Neural progenitor cell (in vitro differentiated cells): ENCODE data around the gene C3AR1. TPM values are rescaled to one million over a fixed set of nuclear protein-coding genes. Genes with fewer than 3 reads are reported as not detected.
"Not testable (repeated sequence)": the region's sequence is repeated elsewhere in the genome, so short reads cannot be mapped to it uniquely, and the experiment has no call there.

ENCODE experiments used
- DNase-seq: peaks from one replicate; pipeline ENCODE4 v3.0.0-alpha.2; 2016; ENCODE audit warnings: low spot score
- H2AFZ ChIP-seq: fragments of 200-600 bp; sonication (generic); replicated peaks from 2 replicates; pipeline ENCODE4 v1.6.1; 2016; ENCODE audit warnings: antibody characterized with exemption
- H3F3A ChIP-seq: fragments of 200-600 bp; sonication (generic); 2 replicates; pipeline ENCODE4 v1.6.1; 2016; ENCODE audit warnings: antibody characterized with exemption, low read depth
- H3K27ac ChIP-seq: fragments of 200-600 bp; sonication (generic); 2 replicates; pipeline ENCODE4 v1.5.1; 2016; ENCODE audit warnings: mild to moderate bottlenecking
- H3K27me3 ChIP-seq: fragments of 200-600 bp; sonication (generic); 2 replicates; pipeline ENCODE4 v1.6.1; 2016; ENCODE audit warnings: mild to moderate bottlenecking, moderate library complexity
- H3K36me3 ChIP-seq: fragments of 200-600 bp; sonication (generic); 2 replicates; pipeline ENCODE4 v1.5.1; 2016
- H3K4me1 ChIP-seq: fragments of 200-600 bp; sonication (generic); 2 replicates; pipeline ENCODE4 v1.6.1; 2016; ENCODE audit warnings: mixed run types
- H3K4me2 ChIP-seq: fragments of 200-600 bp; sonication (generic); 2 replicates; pipeline ENCODE4 v1.6.1; 2016
- H3K4me3 ChIP-seq: fragments of 200-600 bp; sonication (generic); 2 replicates; pipeline ENCODE4 v1.5.1; 2016
- H3K79me2 ChIP-seq: fragments of 200-600 bp; sonication (generic); 2 replicates; pipeline ENCODE4 v1.6.1; 2016; ENCODE audit warnings: low read depth
- H3K9ac ChIP-seq: fragments of 200-600 bp; sonication (generic); 2 replicates; pipeline ENCODE4 v1.6.1; 2016
- H3K9me3 ChIP-seq: fragments of 200-600 bp; sonication (generic); 2 replicates; pipeline ENCODE4 v1.5.1; 2016; ENCODE audit warnings: low read depth
- H4K20me1 ChIP-seq: fragments of 200-600 bp; sonication (generic); 2 replicates; pipeline ENCODE4 v1.6.1; 2016; ENCODE audit warnings: low read depth
- H3K27ac Mint-ChIP-seq: 3 replicates; pipeline ENCODE4 v1.8.0; 2021; ENCODE audit warnings: mixed read lengths
- H3K27me3 Mint-ChIP-seq: 2 replicates; pipeline ENCODE4 v1.8.0; 2022; ENCODE audit warnings: low read depth, mild to moderate bottlenecking, inconsistent platforms, moderate library complexity, mixed read lengths; ENCODE audit not compliant: insufficient read depth
- H3K36me3 Mint-ChIP-seq: 3 replicates; pipeline ENCODE4 v1.8.0; 2021; ENCODE audit warnings: mixed read lengths
- H3K4me1 Mint-ChIP-seq: 3 replicates; pipeline ENCODE4 v1.8.0; 2021; ENCODE audit warnings: mixed read lengths
- H3K4me3 Mint-ChIP-seq: 3 replicates; pipeline ENCODE4 v1.8.0; 2021; ENCODE audit warnings: mild to moderate bottlenecking, moderate library complexity, mixed read lengths
- H3K9me3 Mint-ChIP-seq: 3 replicates; pipeline ENCODE4 v1.8.0; 2020; ENCODE audit warnings: mixed read lengths
- EZH2 ChIP-seq: fragments of 200-600 bp; sonication (generic); IDR thresholded peaks from 2 replicates; pipeline ENCODE4 v1.6.1; 2017; ENCODE audit warnings: antibody characterized with exemption, mild to moderate bottlenecking, moderate library complexity
- EZH2phosphoT487 ChIP-seq: fragments of 200-600 bp; sonication (generic); IDR thresholded peaks from 2 replicates; pipeline ENCODE4 v1.6.1; 2017; ENCODE audit warnings: antibody characterized with exemption
- total RNA-seq: library from RNA; depleted of rRNA; stranded (reverse); fragments of >200 nt; gene quantifications from 2 replicates; pipeline ENCODE4 v1.2.3, GENCODE V29; 2015; ENCODE audit warnings: low replicate concordance
- TF ChIP-seq, protein P1 (sequence below): fragments of 200-600 bp; sonication (generic); IDR thresholded peaks from 2 replicates; pipeline ENCODE4 v1.5.1; 2017; ENCODE audit warnings: antibody characterized with exemption, mild to moderate bottlenecking

C3AR1 gene
- total RNA-seq, 1 donor from 2014 or later: not detected

DNA sequence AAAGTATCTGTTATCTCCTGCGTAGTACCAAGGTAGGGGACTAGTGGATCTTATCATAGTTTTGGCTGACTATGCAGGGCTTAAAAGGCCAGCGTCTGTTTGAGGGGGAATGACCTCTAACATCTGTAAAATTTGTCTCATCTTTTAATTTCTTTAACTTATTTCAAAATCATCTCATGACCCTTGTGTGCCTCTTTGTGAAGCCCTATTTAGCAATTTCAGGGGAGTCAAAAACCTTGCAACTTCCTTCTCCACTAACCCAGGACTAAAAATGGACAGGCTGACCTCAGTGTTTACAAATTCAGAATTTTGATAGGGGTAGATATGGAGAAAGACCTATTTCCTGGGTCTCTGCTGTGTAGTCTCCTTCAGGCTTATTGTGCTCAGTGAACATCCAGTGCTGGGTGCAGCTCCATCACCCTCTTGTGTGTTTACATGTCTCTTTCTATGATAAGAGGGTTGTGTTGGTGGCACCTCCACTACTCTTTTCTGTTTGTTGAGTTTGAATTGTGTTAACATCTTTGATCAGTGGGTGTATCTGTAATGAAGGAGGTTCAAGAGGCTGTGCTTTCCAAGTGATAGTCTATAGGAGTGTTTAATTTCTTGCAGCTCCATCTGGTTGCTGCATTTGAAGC is 30.2 kb upstream of the C3AR1 start:
- H3K36me3 ChIP-seq: peaks cover 3% of the 10 kb centered on the region
- peaks cover 31% of the 10 kb centered on the region for H3K36me3 Mint-ChIP-seq
- TF ChIP-seq, protein P1, sequence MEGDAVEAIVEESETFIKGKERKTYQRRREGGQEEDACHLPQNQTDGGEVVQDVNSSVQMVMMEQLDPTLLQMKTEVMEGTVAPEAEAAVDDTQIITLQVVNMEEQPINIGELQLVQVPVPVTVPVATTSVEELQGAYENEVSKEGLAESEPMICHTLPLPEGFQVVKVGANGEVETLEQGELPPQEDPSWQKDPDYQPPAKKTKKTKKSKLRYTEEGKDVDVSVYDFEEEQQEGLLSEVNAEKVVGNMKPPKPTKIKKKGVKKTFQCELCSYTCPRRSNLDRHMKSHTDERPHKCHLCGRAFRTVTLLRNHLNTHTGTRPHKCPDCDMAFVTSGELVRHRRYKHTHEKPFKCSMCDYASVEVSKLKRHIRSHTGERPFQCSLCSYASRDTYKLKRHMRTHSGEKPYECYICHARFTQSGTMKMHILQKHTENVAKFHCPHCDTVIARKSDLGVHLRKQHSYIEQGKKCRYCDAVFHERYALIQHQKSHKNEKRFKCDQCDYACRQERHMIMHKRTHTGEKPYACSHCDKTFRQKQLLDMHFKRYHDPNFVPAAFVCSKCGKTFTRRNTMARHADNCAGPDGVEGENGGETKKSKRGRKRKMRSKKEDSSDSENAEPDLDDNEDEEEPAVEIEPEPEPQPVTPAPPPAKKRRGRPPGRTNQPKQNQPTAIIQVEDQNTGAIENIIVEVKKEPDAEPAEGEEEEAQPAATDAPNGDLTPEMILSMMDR: no peak
- TF ChIP-seq EZH2phosphoT487 (no peak), EZH2 (no peak)

DNA sequence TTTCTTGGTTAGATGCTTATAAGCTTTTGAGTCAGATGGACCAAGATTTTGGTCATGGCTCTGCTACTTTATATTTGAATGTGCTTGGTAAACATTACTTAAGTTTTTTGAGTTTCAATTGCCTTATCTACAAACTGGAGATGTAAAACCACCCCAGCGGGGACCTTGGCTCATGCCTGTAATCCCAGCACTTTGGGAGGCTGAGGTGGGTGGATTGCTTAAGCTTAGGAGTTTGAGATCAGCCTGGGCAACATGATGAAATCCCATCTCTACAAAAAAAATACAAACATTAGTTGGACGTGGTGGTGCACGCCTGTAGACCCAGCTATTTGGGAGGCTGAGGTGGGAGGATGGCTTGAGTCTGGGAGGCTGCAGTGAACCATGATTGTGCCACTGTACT is 27.1 kb upstream of the C3AR1 start:
- no peak overlapping the region for H3K9ac ChIP-seq
- TF ChIP-seq EZH2phosphoT487 (no peak), EZH2 (no peak)
- TF ChIP-seq, protein P1: no peak
- no peak overlapping the region for H2AFZ ChIP-seq
- H3F3A ChIP-seq: no peaks in the 10 kb centered on the region
- no peak overlapping the region for H3K4me2 ChIP-seq
- peaks cover 12% of the 10 kb centered on the region for H3K79me2 ChIP-seq
- H3K27ac Mint-ChIP-seq: no peak overlapping the region
- H3K9me3 Mint-ChIP-seq: no peaks in the 10 kb centered on the region
- no peaks in the 10 kb centered on the region for H3K27me3 ChIP-seq
- no peak for DNase-seq
- H3K4me3 Mint-ChIP-seq: no peak overlapping the region
- H3K27me3 Mint-ChIP-seq: no peaks in the 10 kb centered on the region
- peaks cover 6% of the 10 kb centered on the region for H3K36me3 ChIP-seq
- no peaks in the 10 kb centered on the region for H3K9me3 ChIP-seq
- H3K36me3 Mint-ChIP-seq: peaks cover 33% of the 10 kb centered on the region
- no peak overlapping the region for H3K4me3 ChIP-seq
- H4K20me1 ChIP-seq: no peaks in the 10 kb centered on the region
- H3K4me1 ChIP-seq: no peaks in the 10 kb centered on the region
- H3K27ac ChIP-seq: no peak overlapping the region
- no peaks in the 10 kb centered on the region for H3K4me1 Mint-ChIP-seq

More for the DNA sequence above, 30.2 kb upstream of the C3AR1 start:
- no peaks in the 10 kb centered on the region for H3K4me1 ChIP-seq
- H3K27ac ChIP-seq: no peak overlapping the region
- H3K4me3 ChIP-seq: no peak overlapping the region
- no peaks in the 10 kb centered on the region for H3F3A ChIP-seq
- Mint-ChIP-seq H3K27ac (no peak overlapping the region), H3K4me3 (no peak overlapping the region), H3K4me1 (no peaks in the 10 kb centered on the region), H3K27me3 (no peaks in the 10 kb centered on the region), H3K9me3 (no peaks in the 10 kb centered on the region)
- no peaks in the 10 kb centered on the region for H4K20me1 ChIP-seq
- no peaks in the 10 kb centered on the region for H3K27me3 ChIP-seq
- no peak overlapping the region for H2AFZ ChIP-seq
- no peak overlapping the region for H3K4me2 ChIP-seq
- no peaks in the 10 kb centered on the region for H3K79me2 ChIP-seq
- H3K9me3 ChIP-seq: no peaks in the 10 kb centered on the region
- no peak overlapping the region for H3K9ac ChIP-seq
- DNase-seq: no peak

GRCh38 chr12:8089716-8090115 is 23.6 kb upstream of the C3AR1 start:
- Histone ChIP-seq H3K9me3 (no peaks in the 10 kb centered on the region), H3K27me3 (no peaks in the 10 kb centered on the region), H3K36me3 (peaks cover 6% of the 10 kb centered on the region), H3K4me2 (no peak overlapping the region), H3K27ac (no peak overlapping the region), H3K4me1 (no peaks in the 10 kb centered on the region), H3K4me3 (no peak overlapping the region), H3F3A (no peaks in the 10 kb centered on the region), H3K79me2 (peaks cover 33% of the 10 kb centered on the region), H4K20me1 (no peaks in the 10 kb centered on the region), H2AFZ (no peak overlapping the region), H3K9ac (peak overlapping the region; percentile 27)
- H3K9me3 Mint-ChIP-seq: no peaks in the 10 kb centered on the region
- H3K36me3 Mint-ChIP-seq: peaks cover 19% of the 10 kb centered on the region
- no peaks in the 10 kb centered on the region for H3K27me3 Mint-ChIP-seq
- H3K4me1 Mint-ChIP-seq: no peaks in the 10 kb centered on the region
- no peak overlapping the region for H3K27ac Mint-ChIP-seq
- TF ChIP-seq EZH2phosphoT487 (no peak), EZH2 (no peak)
- TF ChIP-seq, protein P1: no peak
- no peak for DNase-seq
- no peak overlapping the region for H3K4me3 Mint-ChIP-seq

- DNase-seq, H3K27ac Mint-ChIP-seq: not testable (repeated sequence)
Observed at GRCh38 chr12:8089277-8089676, 23.1 kb upstream of the C3AR1 start.

More at GRCh38 chr12:8089277-8089676, 23.1 kb upstream of the C3AR1 start:
- H3F3A ChIP-seq, H3K27ac ChIP-seq, H3K27me3 Mint-ChIP-seq, H2AFZ ChIP-seq, H4K20me1 ChIP-seq, H3K4me1 Mint-ChIP-seq, H3K36me3 ChIP-seq, H3K27me3 ChIP-seq, H3K4me3 Mint-ChIP-seq, H3K4me1 ChIP-seq, H3K9me3 Mint-ChIP-seq, H3K4me3 ChIP-seq, H3K9me3 ChIP-seq, H3K4me2 ChIP-seq: not testable (repeated sequence)
- peaks cover 17% of the 10 kb centered on the region for H3K36me3 Mint-ChIP-seq
- Histone ChIP-seq H3K9ac (peak overlapping the region; percentile 27), H3K79me2 (peaks cover 38% of the 10 kb centered on the region)
